H9 (cell line): ENCODE data around the gene DHRS13. TPM values are rescaled to one million over a fixed set of nuclear protein-coding genes. Genes with fewer than 3 reads are reported as not detected.

Experiments used
- DNase-seq: peaks from one replicate; pipeline ENCODE4 v3.0.0-alpha.2; 2017
- H2AFZ ChIP-seq: one replicate; pipeline ENCODE4 v1.6.1; 2013; ENCODE audit warnings: mild to moderate bottlenecking, low read length, control low read depth, moderate library complexity
- H2AK5ac ChIP-seq: 2 replicates; pipeline ENCODE4 v1.6.1; 2013; ENCODE audit warnings: low read length, control low read depth, mixed read lengths; ENCODE audit not compliant: insufficient read length
- H2BK120ac ChIP-seq: one replicate; pipeline ENCODE4 v1.6.1; 2013; ENCODE audit warnings: low read depth, mild to moderate bottlenecking, low read length, control low read depth, inconsistent platforms; ENCODE audit not compliant: poor library complexity, severe bottlenecking
- H2BK12ac ChIP-seq: 2 replicates; pipeline ENCODE4 v1.6.1; 2013; ENCODE audit warnings: low read length, control low read depth, mixed read lengths, low read depth; ENCODE audit not compliant: insufficient read length
- H2BK15ac ChIP-seq: 2 replicates; pipeline ENCODE4 v1.6.1; 2013; ENCODE audit warnings: low read depth, low read length, control low read depth
- H2BK20ac ChIP-seq: one replicate; pipeline ENCODE4 v1.6.1; 2013; ENCODE audit warnings: low read depth, mild to moderate bottlenecking, low read length, control low read depth, inconsistent platforms; ENCODE audit not compliant: poor library complexity, severe bottlenecking
- H2BK5ac ChIP-seq: 2 replicates; pipeline ENCODE4 v1.6.1; 2013; ENCODE audit warnings: low read length, control low read depth, mixed read lengths; ENCODE audit not compliant: insufficient read length
- H3K14ac ChIP-seq: 2 replicates; pipeline ENCODE4 v1.6.1; 2013; ENCODE audit warnings: low read length, control low read depth; ENCODE audit not compliant: insufficient read depth
- H3K18ac ChIP-seq: 2 replicates; pipeline ENCODE4 v1.6.1; 2013; ENCODE audit warnings: low read depth, mild to moderate bottlenecking, mixed read lengths, low read length, control low read depth; ENCODE audit not compliant: insufficient read length
- H3K23ac ChIP-seq: 2 replicates; pipeline ENCODE4 v1.6.1; 2013; ENCODE audit warnings: low read length, control low read depth, mixed read lengths, low read depth; ENCODE audit not compliant: insufficient read length
- H3K23me2 ChIP-seq: 2 replicates; pipeline ENCODE4 v1.6.1; 2013; ENCODE audit warnings: low read depth, mild to moderate bottlenecking, mixed read lengths, low read length, control low read depth; ENCODE audit not compliant: insufficient read length, poor library complexity, severe bottlenecking
- H3K27ac ChIP-seq: 2 replicates; pipeline ENCODE4 v1.5.1; 2013; ENCODE audit warnings: low read length, control low read depth, mixed read lengths, low read depth; ENCODE audit not compliant: insufficient read length
- H3K27me3 ChIP-seq: 2 replicates; pipeline ENCODE4 v1.6.1; 2013; ENCODE audit warnings: low read length, control low read depth, inconsistent platforms; ENCODE audit not compliant: insufficient read depth
- H3K4ac ChIP-seq: 2 replicates; pipeline ENCODE4 v1.6.1; 2013; ENCODE audit warnings: low read depth, mild to moderate bottlenecking, control low read depth, inconsistent platforms, low read length, moderate library complexity
- H3K4me1 ChIP-seq: 2 replicates; pipeline ENCODE4 v1.6.1; 2013; ENCODE audit warnings: low read length, control low read depth, inconsistent platforms; ENCODE audit not compliant: insufficient read depth
- H3K4me2 ChIP-seq: 2 replicates; pipeline ENCODE4 v1.6.1; 2013; ENCODE audit warnings: low read length, control low read depth, mixed read lengths; ENCODE audit not compliant: insufficient read length, insufficient read depth
- H3K56ac ChIP-seq: 2 replicates; pipeline ENCODE4 v1.6.1; 2013; ENCODE audit warnings: low read depth, mild to moderate bottlenecking, mixed read lengths, low read length, control low read depth; ENCODE audit not compliant: insufficient read length
- H3K79me1 ChIP-seq: 2 replicates; pipeline ENCODE4 v1.6.1; 2013; ENCODE audit warnings: low read depth, mild to moderate bottlenecking, moderate library complexity, low read length, control low read depth, inconsistent platforms; ENCODE audit not compliant: insufficient read depth, poor library complexity, severe bottlenecking
- H3K79me2 ChIP-seq: 2 replicates; pipeline ENCODE4 v1.6.1; 2013; ENCODE audit warnings: low read length, control low read depth, inconsistent platforms; ENCODE audit not compliant: insufficient read depth
- H3K9ac ChIP-seq: 2 replicates; pipeline ENCODE4 v1.6.1; 2013; ENCODE audit warnings: low read length, control low read depth, mixed read lengths; ENCODE audit not compliant: insufficient read length; ENCODE audit errors: extremely low read depth
- H3K9me3 ChIP-seq: one replicate; pipeline ENCODE4 v1.6.1; 2013; ENCODE audit warnings: low read depth, low read length, inconsistent platforms; ENCODE audit not compliant: control insufficient read depth
- H3T11ph ChIP-seq: one replicate; pipeline ENCODE4 v1.6.1; 2013; ENCODE audit warnings: mild to moderate bottlenecking, low read length, control low read depth, inconsistent platforms
- H4K20me1 ChIP-seq: one replicate; pipeline ENCODE4 v1.6.1; 2013; ENCODE audit not compliant: control insufficient read depth, insufficient read length, insufficient read depth
- H4K5ac ChIP-seq: 2 replicates; pipeline ENCODE4 v1.6.1; 2013; ENCODE audit warnings: low read depth, mild to moderate bottlenecking, mixed read lengths, low read length, control low read depth; ENCODE audit not compliant: insufficient read length
- H4K8ac ChIP-seq: replicated peaks from 2 replicates; pipeline ENCODE4 v1.6.1; 2013; ENCODE audit warnings: low read length, control low read depth, mixed read lengths, low read depth; ENCODE audit not compliant: insufficient read length
- H4K91ac ChIP-seq: 2 replicates; pipeline ENCODE4 v1.6.1; 2013; ENCODE audit warnings: low read depth, mild to moderate bottlenecking, moderate library complexity, mixed read lengths, low read length, control low read depth; ENCODE audit not compliant: insufficient read length
- H3K27ac Mint-ChIP-seq, 3 experiments: 2 replicates in 2 of 3; 3 replicates in 1 of 3; pipeline ENCODE4 v1.8.0; 2020 to 2021; ENCODE audit warnings: mixed read lengths in 3 of 3, mild to moderate bottlenecking in 1 of 3, moderate library complexity in 1 of 3
- H3K27me3 Mint-ChIP-seq: 2 replicates; pipeline ENCODE4 v1.8.0; 2021; ENCODE audit warnings: low read depth, mild to moderate bottlenecking, moderate library complexity, mixed read lengths
- H3K36me3 Mint-ChIP-seq, 3 experiments: 2 replicates in 2 of 3; 3 replicates in 1 of 3; pipeline ENCODE4 v1.8.0; 2020 to 2021; ENCODE audit warnings: low read depth in 3 of 3, mixed read lengths in 3 of 3; ENCODE audit not compliant: insufficient read depth in 1 of 3
- H3K4me1 Mint-ChIP-seq, 2 experiments: 2 replicates each; pipeline ENCODE4 v1.8.0; 2020; ENCODE audit warnings: mixed read lengths in 2 of 2
- H3K4me3 Mint-ChIP-seq, 2 experiments: 2 replicates in 1 of 2; 3 replicates in 1 of 2; pipeline ENCODE4 v1.8.0; 2020 to 2021; ENCODE audit warnings: mild to moderate bottlenecking in 2 of 2, mixed read lengths in 2 of 2, moderate library complexity in 1 of 2
- H3K9me3 Mint-ChIP-seq, 2 experiments: 2 replicates in 1 of 2; 3 replicates in 1 of 2; pipeline ENCODE4 v1.8.0; 2020; ENCODE audit warnings: mild to moderate bottlenecking in 2 of 2, mixed read lengths in 2 of 2, moderate library complexity in 1 of 2
- WGBS: extraction: QIAGEN DNeasy Blood & Tissue Kit; methylation state at CpG from one replicate; pipeline ENCODE4 v1.1.7; 2013; ENCODE audit warnings: missing lambda C conversion rate, low lambda C conversion rate, mixed read lengths; ENCODE audit not compliant: insufficient read length; ENCODE audit errors: extremely low coverage; 5-methylcytosine and 5-hydroxymethylcytosine counted together
- total RNA-seq: library from RNA; stranded (reverse); gene quantifications from 2 replicates; pipeline ENCODE4 v1.2.1, GENCODE V29; 2021
- TF ChIP-seq, protein P1 (sequence below): fragments of 200-600 bp; sonication (generic); conservative IDR thresholded peaks from 3 replicates; pipeline ENCODE4 v1.8.0; 2021; ENCODE audit warnings: antibody characterized with exemption, mild to moderate bottlenecking

The DHRS13 gene
- total RNA-seq, 1 experiment from 2014 or later = 29.6 TPM

DNA sequence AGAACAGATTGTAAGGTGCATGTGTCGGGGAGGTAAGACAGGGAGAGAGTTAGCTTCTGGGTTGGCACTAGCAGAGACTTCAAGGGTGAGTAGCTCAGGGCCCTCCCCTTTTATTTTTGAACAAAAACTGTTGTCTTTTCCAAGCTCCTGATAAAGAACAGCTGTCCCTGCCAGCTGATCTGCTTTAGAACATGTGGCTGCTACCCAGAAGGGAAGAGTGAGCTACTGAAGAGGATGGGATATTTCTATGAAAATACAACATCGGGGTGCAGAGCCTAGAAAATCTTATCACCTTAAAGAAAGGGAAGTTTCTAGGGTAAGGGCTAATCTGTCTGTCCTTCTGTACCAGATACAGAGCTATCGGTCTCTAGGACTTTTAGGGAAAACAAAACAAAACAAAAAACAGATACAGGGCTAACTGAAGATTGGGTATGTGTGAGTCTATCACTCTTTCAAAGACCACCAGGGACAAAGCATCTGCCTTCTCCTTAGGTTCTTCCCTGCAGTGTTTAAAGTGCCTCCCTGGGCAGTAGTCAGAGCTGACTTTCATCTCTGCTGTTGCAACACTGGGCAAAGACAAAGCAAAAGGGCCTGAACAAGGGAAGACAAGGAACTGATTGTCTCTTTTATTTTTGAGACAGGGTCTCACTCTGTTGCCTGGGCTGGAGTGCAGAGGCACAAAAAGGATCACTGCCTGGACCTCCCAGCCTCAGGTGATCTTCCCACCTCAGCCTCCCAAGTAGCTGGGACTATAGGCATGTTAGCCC is 5.0 kb upstream of the DHRS13 start:
- Histone ChIP-seq H3K79me2 (no peaks in the 10 kb centered on the region), H2AK5ac (no peak overlapping the region), H2AFZ (no peak overlapping the region), H4K20me1 (no peaks in the 10 kb centered on the region), H3K4ac (no peak overlapping the region), H2BK5ac (no peak overlapping the region), H2BK120ac (no peak overlapping the region), H3K4me1 (peaks cover 5% of the 10 kb centered on the region; the same call in 1 of the 2 replicates), H3K9me3 (no peaks in the 10 kb centered on the region), H3T11ph (no peak overlapping the region), H3K27me3 (no peaks in the 10 kb centered on the region), H4K8ac (no peak overlapping the region), H4K5ac (no peak overlapping the region), H3K14ac (no peak overlapping the region), H3K4me2 (no peak overlapping the region), H3K23me2 (no peaks in the 10 kb centered on the region), H2BK12ac (no peak overlapping the region), H3K18ac (no peak overlapping the region), H2BK20ac (no peak overlapping the region), H3K9ac (no peak overlapping the region), H2BK15ac (no peak overlapping the region), H4K91ac (no peak overlapping the region), H3K23ac (no peak overlapping the region), H3K79me1 (no peaks in the 10 kb centered on the region), H3K27ac (no peak overlapping the region), H3K56ac (no peak overlapping the region)
- DNase-seq = no peak
- TF ChIP-seq, protein P1, sequence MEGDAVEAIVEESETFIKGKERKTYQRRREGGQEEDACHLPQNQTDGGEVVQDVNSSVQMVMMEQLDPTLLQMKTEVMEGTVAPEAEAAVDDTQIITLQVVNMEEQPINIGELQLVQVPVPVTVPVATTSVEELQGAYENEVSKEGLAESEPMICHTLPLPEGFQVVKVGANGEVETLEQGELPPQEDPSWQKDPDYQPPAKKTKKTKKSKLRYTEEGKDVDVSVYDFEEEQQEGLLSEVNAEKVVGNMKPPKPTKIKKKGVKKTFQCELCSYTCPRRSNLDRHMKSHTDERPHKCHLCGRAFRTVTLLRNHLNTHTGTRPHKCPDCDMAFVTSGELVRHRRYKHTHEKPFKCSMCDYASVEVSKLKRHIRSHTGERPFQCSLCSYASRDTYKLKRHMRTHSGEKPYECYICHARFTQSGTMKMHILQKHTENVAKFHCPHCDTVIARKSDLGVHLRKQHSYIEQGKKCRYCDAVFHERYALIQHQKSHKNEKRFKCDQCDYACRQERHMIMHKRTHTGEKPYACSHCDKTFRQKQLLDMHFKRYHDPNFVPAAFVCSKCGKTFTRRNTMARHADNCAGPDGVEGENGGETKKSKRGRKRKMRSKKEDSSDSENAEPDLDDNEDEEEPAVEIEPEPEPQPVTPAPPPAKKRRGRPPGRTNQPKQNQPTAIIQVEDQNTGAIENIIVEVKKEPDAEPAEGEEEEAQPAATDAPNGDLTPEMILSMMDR = no peak
- Mint-ChIP-seq H3K4me1 (peaks cover 25 to 46% of the 10 kb centered on the region in 2 experiments), H3K36me3 (peaks cover 50 to 77% (median 61%) of the 10 kb centered on the region in 3 experiments), H3K4me3 (no peak overlapping the region), H3K27me3 (no peaks in the 10 kb centered on the region), H3K9me3 (peaks cover 0 to 3% of the 10 kb centered on the region in 2 experiments; a peak in 1 of 5 replicates), H3K27ac (peak overlapping the region in 1 of 3 experiments; percentile 79; a peak in 3 of 7 replicates)
- no CpG with 5 or more reads among the region's 3 CpGs for WGBS
